H9 (cell line): Measurements from ENCODE around the gene PDXDC1. TPM values are rescaled to one million over a fixed set of nuclear protein-coding genes. Genes with fewer than 3 reads are reported as not detected.
"Not testable (repeated sequence)": the region's sequence is repeated elsewhere in the genome, so short reads cannot be mapped to it uniquely, and the experiment has no call there.

Experiments
- DNase-seq: peaks from one replicate; pipeline ENCODE4 v3.0.0-alpha.2; 2017
- H2AFZ ChIP-seq: one replicate; pipeline ENCODE4 v1.6.1; 2013; ENCODE audit warnings: mild to moderate bottlenecking, low read length, control low read depth, moderate library complexity
- H2AK5ac ChIP-seq: 2 replicates; pipeline ENCODE4 v1.6.1; 2013; ENCODE audit warnings: low read length, control low read depth, mixed read lengths; ENCODE audit not compliant: insufficient read length
- H2BK120ac ChIP-seq: one replicate; pipeline ENCODE4 v1.6.1; 2013; ENCODE audit warnings: low read depth, mild to moderate bottlenecking, low read length, control low read depth, inconsistent platforms; ENCODE audit not compliant: poor library complexity, severe bottlenecking
- H2BK12ac ChIP-seq: 2 replicates; pipeline ENCODE4 v1.6.1; 2013; ENCODE audit warnings: low read length, control low read depth, mixed read lengths, low read depth; ENCODE audit not compliant: insufficient read length
- H2BK15ac ChIP-seq: 2 replicates; pipeline ENCODE4 v1.6.1; 2013; ENCODE audit warnings: low read depth, low read length, control low read depth
- H2BK20ac ChIP-seq: one replicate; pipeline ENCODE4 v1.6.1; 2013; ENCODE audit warnings: low read depth, mild to moderate bottlenecking, low read length, control low read depth, inconsistent platforms; ENCODE audit not compliant: poor library complexity, severe bottlenecking
- H2BK5ac ChIP-seq: 2 replicates; pipeline ENCODE4 v1.6.1; 2013; ENCODE audit warnings: low read length, control low read depth, mixed read lengths; ENCODE audit not compliant: insufficient read length
- H3K14ac ChIP-seq: 2 replicates; pipeline ENCODE4 v1.6.1; 2013; ENCODE audit warnings: low read length, control low read depth; ENCODE audit not compliant: insufficient read depth
- H3K18ac ChIP-seq: 2 replicates; pipeline ENCODE4 v1.6.1; 2013; ENCODE audit warnings: low read depth, mild to moderate bottlenecking, mixed read lengths, low read length, control low read depth; ENCODE audit not compliant: insufficient read length
- H3K23ac ChIP-seq: 2 replicates; pipeline ENCODE4 v1.6.1; 2013; ENCODE audit warnings: low read length, control low read depth, mixed read lengths, low read depth; ENCODE audit not compliant: insufficient read length
- H3K23me2 ChIP-seq: 2 replicates; pipeline ENCODE4 v1.6.1; 2013; ENCODE audit warnings: low read depth, mild to moderate bottlenecking, mixed read lengths, low read length, control low read depth; ENCODE audit not compliant: insufficient read length, poor library complexity, severe bottlenecking
- H3K27ac ChIP-seq: 2 replicates; pipeline ENCODE4 v1.5.1; 2013; ENCODE audit warnings: low read length, control low read depth, mixed read lengths, low read depth; ENCODE audit not compliant: insufficient read length
- H3K27me3 ChIP-seq: 2 replicates; pipeline ENCODE4 v1.6.1; 2013; ENCODE audit warnings: low read length, control low read depth, inconsistent platforms; ENCODE audit not compliant: insufficient read depth
- H3K4ac ChIP-seq: 2 replicates; pipeline ENCODE4 v1.6.1; 2013; ENCODE audit warnings: low read depth, mild to moderate bottlenecking, control low read depth, inconsistent platforms, low read length, moderate library complexity
- H3K4me1 ChIP-seq: 2 replicates; pipeline ENCODE4 v1.6.1; 2013; ENCODE audit warnings: low read length, control low read depth, inconsistent platforms; ENCODE audit not compliant: insufficient read depth
- H3K4me2 ChIP-seq: 2 replicates; pipeline ENCODE4 v1.6.1; 2013; ENCODE audit warnings: low read length, control low read depth, mixed read lengths; ENCODE audit not compliant: insufficient read length, insufficient read depth
- H3K56ac ChIP-seq: 2 replicates; pipeline ENCODE4 v1.6.1; 2013; ENCODE audit warnings: low read depth, mild to moderate bottlenecking, mixed read lengths, low read length, control low read depth; ENCODE audit not compliant: insufficient read length
- H3K79me1 ChIP-seq: 2 replicates; pipeline ENCODE4 v1.6.1; 2013; ENCODE audit warnings: low read depth, mild to moderate bottlenecking, moderate library complexity, low read length, control low read depth, inconsistent platforms; ENCODE audit not compliant: insufficient read depth, poor library complexity, severe bottlenecking
- H3K79me2 ChIP-seq: 2 replicates; pipeline ENCODE4 v1.6.1; 2013; ENCODE audit warnings: low read length, control low read depth, inconsistent platforms; ENCODE audit not compliant: insufficient read depth
- H3K9ac ChIP-seq: 2 replicates; pipeline ENCODE4 v1.6.1; 2013; ENCODE audit warnings: low read length, control low read depth, mixed read lengths; ENCODE audit not compliant: insufficient read length; ENCODE audit errors: extremely low read depth
- H3K9me3 ChIP-seq: one replicate; pipeline ENCODE4 v1.6.1; 2013; ENCODE audit warnings: low read depth, low read length, inconsistent platforms; ENCODE audit not compliant: control insufficient read depth
- H3T11ph ChIP-seq: one replicate; pipeline ENCODE4 v1.6.1; 2013; ENCODE audit warnings: mild to moderate bottlenecking, low read length, control low read depth, inconsistent platforms
- H4K20me1 ChIP-seq: one replicate; pipeline ENCODE4 v1.6.1; 2013; ENCODE audit not compliant: control insufficient read depth, insufficient read length, insufficient read depth
- H4K5ac ChIP-seq: 2 replicates; pipeline ENCODE4 v1.6.1; 2013; ENCODE audit warnings: low read depth, mild to moderate bottlenecking, mixed read lengths, low read length, control low read depth; ENCODE audit not compliant: insufficient read length
- H4K8ac ChIP-seq: replicated peaks from 2 replicates; pipeline ENCODE4 v1.6.1; 2013; ENCODE audit warnings: low read length, control low read depth, mixed read lengths, low read depth; ENCODE audit not compliant: insufficient read length
- H4K91ac ChIP-seq: 2 replicates; pipeline ENCODE4 v1.6.1; 2013; ENCODE audit warnings: low read depth, mild to moderate bottlenecking, moderate library complexity, mixed read lengths, low read length, control low read depth; ENCODE audit not compliant: insufficient read length
- H3K27ac Mint-ChIP-seq, 3 experiments: 2 replicates in 2 of 3; 3 replicates in 1 of 3; pipeline ENCODE4 v1.8.0; 2020 to 2021; ENCODE audit warnings: mixed read lengths in 3 of 3, mild to moderate bottlenecking in 1 of 3, moderate library complexity in 1 of 3
- H3K27me3 Mint-ChIP-seq: 2 replicates; pipeline ENCODE4 v1.8.0; 2021; ENCODE audit warnings: low read depth, mild to moderate bottlenecking, moderate library complexity, mixed read lengths
- H3K36me3 Mint-ChIP-seq, 3 experiments: 2 replicates in 2 of 3; 3 replicates in 1 of 3; pipeline ENCODE4 v1.8.0; 2020 to 2021; ENCODE audit warnings: low read depth in 3 of 3, mixed read lengths in 3 of 3; ENCODE audit not compliant: insufficient read depth in 1 of 3
- H3K4me1 Mint-ChIP-seq, 2 experiments: 2 replicates each; pipeline ENCODE4 v1.8.0; 2020; ENCODE audit warnings: mixed read lengths in 2 of 2
- H3K4me3 Mint-ChIP-seq, 2 experiments: 2 replicates in 1 of 2; 3 replicates in 1 of 2; pipeline ENCODE4 v1.8.0; 2020 to 2021; ENCODE audit warnings: mild to moderate bottlenecking in 2 of 2, mixed read lengths in 2 of 2, moderate library complexity in 1 of 2
- H3K9me3 Mint-ChIP-seq, 2 experiments: 2 replicates in 1 of 2; 3 replicates in 1 of 2; pipeline ENCODE4 v1.8.0; 2020; ENCODE audit warnings: mild to moderate bottlenecking in 2 of 2, mixed read lengths in 2 of 2, moderate library complexity in 1 of 2
- CTCF ChIP-seq: fragments of 200-600 bp; sonication (generic); conservative IDR thresholded peaks from 3 replicates; pipeline ENCODE4 v1.8.0; 2021; ENCODE audit warnings: antibody characterized with exemption, mild to moderate bottlenecking
- WGBS: extraction: QIAGEN DNeasy Blood & Tissue Kit; methylation state at CpG from one replicate; pipeline ENCODE4 v1.1.7; 2013; ENCODE audit warnings: missing lambda C conversion rate, low lambda C conversion rate, mixed read lengths; ENCODE audit not compliant: insufficient read length; ENCODE audit errors: extremely low coverage; 5-methylcytosine and 5-hydroxymethylcytosine counted together
- total RNA-seq: library from RNA; stranded (reverse); gene quantifications from 2 replicates; pipeline ENCODE4 v1.2.1, GENCODE V29; 2021

The PDXDC1 gene
- total RNA-seq, 1 experiment from 2014 or later: 112 TPM

GRCh38 chr16:14965328-14965727 is 9.5 kb upstream of the PDXDC1 start:
- no peak overlapping the region for H3K56ac ChIP-seq
- no peaks in the 10 kb centered on the region for H3K4me1 ChIP-seq
- no peak overlapping the region for H2BK12ac ChIP-seq
- H4K5ac ChIP-seq: no peak overlapping the region
- no peaks in the 10 kb centered on the region for H3K23me2 ChIP-seq
- no peak overlapping the region for H3K18ac ChIP-seq
- H2BK15ac ChIP-seq: no peak overlapping the region
- no peak overlapping the region for H2BK120ac ChIP-seq
- H3K4me2 ChIP-seq: no peak overlapping the region
- H4K91ac ChIP-seq: no peak overlapping the region
- H3K79me2 ChIP-seq: no peaks in the 10 kb centered on the region
- H3K14ac ChIP-seq: no peak overlapping the region
- no peaks in the 10 kb centered on the region for H3K79me1 ChIP-seq
- DNase-seq: no peak
- H4K8ac ChIP-seq: no peak overlapping the region
- no peak for TF ChIP-seq CTCF
- H2AFZ ChIP-seq: no peak overlapping the region
- no peak overlapping the region for H2AK5ac ChIP-seq
- peaks cover 0 to 3% of the 10 kb centered on the region in 2 experiments; a peak in 3 of 5 replicates for H3K9me3 Mint-ChIP-seq
- no peak overlapping the region for H3T11ph ChIP-seq
- no peak overlapping the region for H2BK20ac ChIP-seq
- H3K4me3 Mint-ChIP-seq: no peak overlapping the region
- H3K27ac ChIP-seq: no peak overlapping the region
- H3K27me3 Mint-ChIP-seq: no peaks in the 10 kb centered on the region
- H3K23ac ChIP-seq: no peak overlapping the region
- H3K9me3 ChIP-seq: no peaks in the 10 kb centered on the region
- no peaks in the 10 kb centered on the region for H3K4me1 Mint-ChIP-seq
- no CpG with 5 or more reads among the region's 17 CpGs for WGBS
- H3K9ac ChIP-seq: no peak overlapping the region
- H3K27ac Mint-ChIP-seq: no peak overlapping the region
- H3K27me3 ChIP-seq: no peaks in the 10 kb centered on the region
- H3K36me3 Mint-ChIP-seq: no peaks in the 10 kb centered on the region
- no peak overlapping the region for H2BK5ac ChIP-seq
- H3K4ac ChIP-seq: no peak overlapping the region
- no peaks in the 10 kb centered on the region for H4K20me1 ChIP-seq

GRCh38 chr16:14969795-14970194 is 5.0 kb upstream of the PDXDC1 start:
- not testable (repeated sequence) for H3K4ac ChIP-seq, H2BK15ac ChIP-seq, H2BK20ac ChIP-seq, H2BK5ac ChIP-seq, H3K4me1 Mint-ChIP-seq, H3K4me3 Mint-ChIP-seq, H3K18ac ChIP-seq, H3K9ac ChIP-seq, H3K27me3 Mint-ChIP-seq, H4K20me1 ChIP-seq, DNase-seq, H3K4me1 ChIP-seq, H3K14ac ChIP-seq, H3T11ph ChIP-seq, H3K27ac Mint-ChIP-seq, H4K5ac ChIP-seq, H2AK5ac ChIP-seq, H3K23ac ChIP-seq, H4K91ac ChIP-seq, H3K79me1 ChIP-seq, H3K56ac ChIP-seq, H2BK120ac ChIP-seq, H2BK12ac ChIP-seq, H2AFZ ChIP-seq, H3K27me3 ChIP-seq, H3K9me3 Mint-ChIP-seq, H3K9me3 ChIP-seq, H3K4me2 ChIP-seq, H3K23me2 ChIP-seq, H4K8ac ChIP-seq, H3K79me2 ChIP-seq, H3K36me3 Mint-ChIP-seq, H3K27ac ChIP-seq
- no CpG with 5 or more reads among the region's 3 CpGs for WGBS
